HG02973 (cell line): ENCODE measurements around the gene TTC5.
"Not testable (repeated sequence)": the region's sequence is repeated elsewhere in the genome, so short reads cannot be mapped to it uniquely, and the experiment has no call there.

Experiments
- ATAC-seq: cut with Tn5 transposase; IDR thresholded peaks from one replicate; pipeline ENCODE4 v1.9.1; 2021; ENCODE audit warnings: moderate library complexity; ENCODE audit not compliant: unreplicated experiment

TTC5 gene, protein sequence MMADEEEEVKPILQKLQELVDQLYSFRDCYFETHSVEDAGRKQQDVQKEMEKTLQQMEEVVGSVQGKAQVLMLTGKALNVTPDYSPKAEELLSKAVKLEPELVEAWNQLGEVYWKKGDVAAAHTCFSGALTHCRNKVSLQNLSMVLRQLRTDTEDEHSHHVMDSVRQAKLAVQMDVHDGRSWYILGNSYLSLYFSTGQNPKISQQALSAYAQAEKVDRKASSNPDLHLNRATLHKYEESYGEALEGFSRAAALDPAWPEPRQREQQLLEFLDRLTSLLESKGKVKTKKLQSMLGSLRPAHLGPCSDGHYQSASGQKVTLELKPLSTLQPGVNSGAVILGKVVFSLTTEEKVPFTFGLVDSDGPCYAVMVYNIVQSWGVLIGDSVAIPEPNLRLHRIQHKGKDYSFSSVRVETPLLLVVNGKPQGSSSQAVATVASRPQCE

DNA sequence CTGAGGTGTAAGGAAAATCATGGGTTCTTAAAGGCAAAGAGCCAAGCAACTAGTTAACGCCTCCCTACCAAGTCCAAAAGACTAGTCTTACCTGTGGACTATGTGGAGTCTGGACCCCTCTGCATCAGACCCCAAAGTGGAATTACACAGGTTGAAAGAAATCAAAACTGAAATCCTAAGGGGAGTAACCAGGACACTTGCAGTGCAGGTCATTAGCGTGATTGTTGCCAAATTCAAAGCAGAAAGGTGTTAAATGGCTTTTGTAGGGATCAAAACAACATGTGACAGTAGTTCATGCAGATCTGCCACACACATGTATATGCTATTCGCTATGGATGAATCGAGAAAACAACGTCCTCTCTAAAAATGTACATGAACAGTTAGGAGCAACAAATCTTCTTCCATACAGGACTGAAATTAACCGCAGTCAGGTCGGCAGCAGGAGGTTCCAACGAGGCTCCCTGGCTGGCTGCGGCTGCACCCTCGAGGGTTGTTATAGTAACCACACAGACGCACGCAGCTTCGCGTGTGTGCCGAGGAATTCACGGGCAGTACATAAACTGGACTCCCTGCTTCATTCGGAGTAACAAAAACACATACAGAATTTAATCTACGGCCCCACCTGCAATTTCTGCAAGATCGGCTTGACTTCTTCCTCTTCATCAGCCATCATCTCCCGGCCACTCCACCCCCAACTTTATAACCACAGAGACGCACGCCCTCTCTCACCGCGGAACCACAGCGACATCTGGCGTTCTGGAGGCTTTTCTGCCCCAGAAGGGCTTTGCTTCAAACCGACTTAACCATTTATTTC, at the start of gene TTC5:
Gene TTC5, minus strand, starts transcription at position 687 of the 814 bp plus-strand sequence. Its CDS starts 14 bp downstream, at position 673.
- peak; percentile 89 for ATAC-seq

DNA sequence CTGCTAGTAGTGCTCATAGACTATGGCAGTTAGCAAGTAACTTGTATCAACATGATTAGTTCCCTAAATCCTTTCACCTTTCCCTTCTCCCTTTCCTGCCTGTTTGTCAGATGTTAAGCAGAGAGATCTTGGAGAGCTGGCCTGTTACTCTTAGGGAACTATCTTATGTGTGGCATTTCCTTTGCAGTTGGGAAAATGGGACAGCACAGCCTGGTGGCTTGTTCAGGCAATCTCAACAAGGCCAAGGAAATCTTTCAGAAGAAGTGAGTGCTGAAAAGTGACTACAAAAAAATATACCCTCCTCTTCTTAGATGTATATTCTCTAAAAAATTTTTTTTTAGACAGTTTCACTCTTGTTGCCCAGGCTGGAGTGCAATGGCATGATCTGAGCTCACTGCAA, 45.1 kb upstream of the TTC5 start:
- no peak for ATAC-seq

DNA sequence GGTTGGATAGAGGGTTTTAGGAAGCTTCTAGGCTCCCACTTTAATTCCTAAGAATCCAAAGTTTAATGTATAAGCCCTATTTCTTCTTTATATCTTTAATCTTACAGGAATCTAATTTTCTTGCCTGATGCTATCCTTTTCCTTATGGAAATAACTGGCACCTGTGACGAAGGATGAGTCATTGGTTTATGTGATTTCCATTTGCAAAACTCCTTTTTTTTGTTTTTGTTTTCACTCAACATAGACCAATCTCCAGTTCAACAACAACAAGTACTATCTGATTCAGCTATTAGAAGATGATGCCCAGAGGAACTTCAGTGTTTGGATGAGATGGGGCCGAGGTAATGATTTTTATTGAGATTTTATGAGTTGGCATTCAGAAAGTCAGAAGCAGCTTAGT, 44.5 kb upstream of the TTC5 start:
- no peak for ATAC-seq

DNA sequence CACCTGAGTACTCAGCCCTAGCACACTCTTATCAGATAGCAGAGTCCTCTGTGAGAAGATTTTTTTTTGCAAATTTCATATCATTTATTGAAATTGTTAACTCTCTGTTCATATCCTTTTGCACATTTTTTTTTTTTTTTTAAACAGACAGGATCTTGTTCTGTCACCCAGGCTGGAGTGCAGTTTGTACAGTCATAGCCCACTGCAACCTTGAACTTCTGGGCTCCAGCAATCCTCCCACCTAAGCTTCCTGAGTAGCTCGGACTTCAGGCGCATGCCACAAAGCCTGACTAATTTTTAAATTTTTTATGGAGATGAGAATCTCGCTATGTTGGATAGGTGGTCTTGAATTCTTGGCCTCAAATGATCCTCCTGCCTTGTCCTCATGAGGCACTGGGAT, 42.0 kb upstream of the TTC5 start:
- no peak for ATAC-seq

DNA sequence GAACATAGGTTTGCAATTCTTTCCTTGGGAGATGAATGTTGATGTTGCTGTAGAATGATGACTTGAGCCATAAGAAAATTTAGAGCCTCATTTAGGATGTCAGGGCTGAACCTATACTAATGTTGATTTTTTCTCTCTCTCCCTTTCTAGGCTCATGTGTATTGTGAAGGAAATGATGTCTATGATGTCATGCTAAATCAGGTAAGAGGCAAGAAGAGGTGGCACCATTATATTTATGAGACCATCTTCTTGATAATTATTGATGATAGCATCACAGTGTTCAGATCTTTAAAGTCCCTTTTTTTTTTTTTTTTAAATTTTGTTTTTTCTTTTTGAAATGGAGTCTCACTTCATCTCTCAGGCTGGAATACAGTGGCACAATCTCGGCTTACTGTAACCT, 41.0 kb upstream of the TTC5 start:
- no peak for ATAC-seq

DNA sequence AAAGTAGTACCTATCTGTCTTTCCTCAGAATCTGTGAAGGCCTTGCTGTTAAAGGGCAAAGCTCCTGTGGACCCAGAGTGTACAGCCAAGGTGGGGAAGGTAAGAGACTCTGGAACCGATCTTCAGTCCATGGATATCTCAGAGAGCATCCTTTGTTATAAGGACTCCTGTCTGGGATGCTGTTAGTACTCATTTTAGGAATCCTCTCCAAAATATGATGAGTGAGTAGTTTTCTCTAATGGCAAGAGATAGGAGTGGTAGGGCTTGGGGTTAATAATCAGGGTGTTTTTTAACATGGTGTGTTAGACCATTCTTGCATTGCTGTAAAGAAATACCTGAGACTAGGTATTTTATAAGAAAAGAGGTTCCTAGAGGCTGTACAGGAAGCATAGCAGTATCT, 39.6 kb upstream of the TTC5 start:
- ATAC-seq: no peak

DNA sequence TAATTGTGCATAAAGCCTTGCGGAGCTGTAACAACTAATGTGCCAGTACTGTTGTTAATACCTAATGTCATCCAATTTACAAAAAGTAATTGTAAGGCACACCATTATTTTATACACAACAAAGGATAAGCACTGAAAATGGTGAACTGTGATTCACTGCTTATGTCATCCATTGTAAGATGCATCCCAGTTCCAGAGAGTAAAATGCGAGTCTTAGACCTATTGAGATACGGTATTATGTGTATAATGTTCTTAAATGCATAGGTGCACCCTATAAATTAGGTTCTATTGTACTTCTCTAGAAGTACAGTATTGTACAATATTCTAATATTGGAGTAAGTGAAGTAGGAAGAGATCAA, 38.1 kb upstream of the TTC5 start:
- no peak for ATAC-seq

DNA sequence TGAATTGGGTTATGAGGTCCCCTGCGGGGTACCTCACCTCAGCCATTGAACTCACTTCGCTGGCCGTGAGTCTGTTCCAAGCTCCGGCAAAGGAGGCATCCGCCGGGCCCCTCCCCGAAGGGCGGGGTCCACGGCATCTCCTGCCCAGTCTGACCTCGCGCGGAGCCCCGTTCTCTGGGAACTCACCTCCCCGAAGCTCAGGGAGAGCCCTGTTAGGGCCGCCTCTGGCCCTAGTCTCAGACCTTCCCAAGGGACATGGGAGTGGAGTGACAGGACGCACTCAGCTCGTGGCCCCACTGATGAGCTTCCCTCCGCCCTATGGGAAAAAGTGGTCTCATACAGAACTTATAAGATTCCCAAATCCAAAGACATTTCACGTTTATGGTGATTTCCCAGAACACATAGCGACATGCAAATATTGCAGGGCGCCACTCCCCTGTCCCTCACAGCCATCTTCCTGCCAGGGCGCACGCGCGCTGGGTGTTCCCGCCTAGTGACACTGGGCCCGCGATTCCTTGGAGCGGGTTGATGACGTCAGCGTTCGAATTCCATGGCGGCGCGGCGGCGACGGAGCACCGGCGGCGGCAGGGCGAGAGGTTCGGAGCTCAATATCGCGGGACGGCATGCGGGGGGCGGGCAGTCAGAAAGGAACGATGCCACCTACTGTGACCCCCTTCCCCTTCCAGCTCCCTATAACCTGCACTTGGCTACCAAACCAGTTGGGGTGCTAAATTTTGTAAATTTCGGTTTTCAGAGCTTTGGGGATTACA, 37.5 kb upstream of the TTC5 start, which contains the start of gene PARP2:
Gene PARP2, plus strand, starts transcription at position 544 of the 770 bp plus-strand sequence. Its CDS starts 7 bp downstream, at position 551.
- ATAC-seq: peak; percentile 89

DNA sequence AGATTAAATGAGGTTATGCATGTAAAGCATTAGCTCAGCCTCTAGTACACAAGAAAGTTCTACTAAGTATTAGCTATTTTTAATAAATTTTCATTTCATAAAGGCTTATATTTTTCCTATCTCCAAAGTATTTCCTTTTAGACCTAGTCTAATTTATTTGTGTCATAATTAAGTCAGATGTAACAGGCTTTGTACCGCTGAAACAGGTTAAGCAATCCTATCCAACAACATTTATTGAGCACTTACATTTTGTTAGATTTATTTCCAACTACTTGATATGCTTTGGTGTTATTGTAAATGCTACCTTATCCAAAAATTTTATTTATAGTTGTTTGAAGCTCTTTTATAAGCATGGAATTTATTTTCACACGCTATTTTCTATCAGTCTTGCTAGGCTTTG, 35.9 kb upstream of the TTC5 start:
- no peak for ATAC-seq

DNA sequence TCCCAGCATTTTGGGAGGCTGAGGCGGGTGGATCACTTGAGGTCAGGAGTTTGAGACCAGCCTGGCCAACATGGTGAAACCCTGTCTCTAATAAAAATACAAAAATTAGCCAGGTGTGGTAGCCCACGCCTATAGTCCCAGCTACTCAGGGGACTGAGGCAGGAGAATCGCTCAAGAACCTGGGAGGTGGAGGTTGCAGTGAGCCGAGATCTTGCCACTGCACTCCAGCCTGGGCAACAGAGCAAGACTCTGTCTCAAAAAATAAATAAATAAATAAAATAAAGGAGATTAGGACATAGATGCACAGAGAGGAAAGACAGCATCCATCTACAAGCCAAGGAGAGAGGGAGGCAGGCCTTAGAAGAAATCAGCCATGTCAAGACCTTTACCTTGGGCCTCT, 35.3 kb upstream of the TTC5 start:
- not testable (repeated sequence) for ATAC-seq

DNA sequence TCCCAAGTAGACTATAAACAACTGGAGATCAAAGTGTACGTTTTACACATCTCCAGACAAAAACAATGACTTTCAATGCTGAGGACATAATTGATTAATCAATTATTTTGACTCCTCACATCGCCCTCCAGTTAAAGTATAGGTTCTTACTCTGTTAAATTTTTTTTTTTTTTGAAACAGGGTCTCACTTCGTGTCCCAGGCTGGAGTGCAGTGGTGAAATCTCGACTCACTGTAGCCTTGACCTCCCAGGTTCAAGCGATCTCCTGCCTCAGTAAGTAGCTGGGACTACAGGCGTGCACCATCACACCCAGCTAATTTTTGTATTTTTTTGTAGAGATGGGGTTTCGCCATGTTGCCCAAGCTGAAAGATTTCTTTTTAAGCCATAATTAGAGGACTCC, 28.3 kb upstream of the TTC5 start:
- no peak for ATAC-seq

DNA sequence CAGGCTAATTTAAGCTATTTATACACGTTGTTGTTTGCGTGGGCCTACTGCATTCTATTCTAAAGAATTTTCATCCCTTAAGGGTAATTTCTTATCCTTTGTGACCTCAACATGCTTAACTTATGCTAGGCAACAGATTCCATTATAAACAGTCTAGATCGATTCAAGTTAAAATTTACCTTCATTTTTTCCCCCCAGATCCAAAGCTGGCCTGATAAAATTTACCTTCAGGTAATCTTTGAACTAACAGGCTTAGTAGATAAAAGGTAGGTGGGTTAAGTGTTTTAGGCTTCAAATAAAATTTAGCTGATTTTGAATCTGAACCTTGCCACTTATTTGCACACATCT, 27.7 kb upstream of the TTC5 start:
- no peak for ATAC-seq

DNA sequence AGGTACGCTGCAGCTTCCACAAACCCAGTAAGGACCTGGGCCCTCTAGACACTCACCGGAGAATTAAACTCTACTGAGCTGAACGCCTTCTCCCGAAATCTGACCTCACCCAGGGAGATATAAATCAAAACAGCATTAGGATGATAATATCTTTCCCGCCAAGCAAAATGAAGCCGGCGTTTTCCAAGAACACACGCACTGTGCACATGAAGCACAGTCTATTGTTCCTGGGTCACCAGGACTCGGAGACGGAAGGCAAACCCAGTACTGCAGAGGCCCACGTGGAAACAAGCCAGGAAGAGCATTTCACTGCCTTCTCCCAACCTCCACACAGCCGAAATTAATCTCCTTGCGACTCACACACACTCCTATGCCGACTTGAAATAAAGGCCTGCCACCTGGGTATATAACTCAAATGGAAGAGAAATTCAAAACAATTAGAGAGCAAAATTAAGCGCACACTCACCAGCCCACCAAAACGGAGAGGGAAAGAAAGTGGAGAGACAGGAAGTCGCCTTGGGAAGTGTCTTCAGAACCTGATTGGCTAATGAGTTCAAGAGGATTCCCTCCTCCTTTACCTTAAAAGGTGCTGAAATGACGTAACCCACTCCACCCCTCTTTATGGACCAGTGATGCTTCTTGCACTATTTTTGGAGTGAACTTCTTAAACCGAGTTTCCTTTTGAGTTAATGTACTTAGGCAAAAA, 27.2 kb upstream of the TTC5 start, which contains the start of gene CCNB1IP1:
Gene CCNB1IP1, minus strand, starts transcription at position 492 of the 706 bp plus-strand sequence. CDS start 16,756 bp downstream, outside the sequence.
- peak; percentile 97 for ATAC-seq

DNA sequence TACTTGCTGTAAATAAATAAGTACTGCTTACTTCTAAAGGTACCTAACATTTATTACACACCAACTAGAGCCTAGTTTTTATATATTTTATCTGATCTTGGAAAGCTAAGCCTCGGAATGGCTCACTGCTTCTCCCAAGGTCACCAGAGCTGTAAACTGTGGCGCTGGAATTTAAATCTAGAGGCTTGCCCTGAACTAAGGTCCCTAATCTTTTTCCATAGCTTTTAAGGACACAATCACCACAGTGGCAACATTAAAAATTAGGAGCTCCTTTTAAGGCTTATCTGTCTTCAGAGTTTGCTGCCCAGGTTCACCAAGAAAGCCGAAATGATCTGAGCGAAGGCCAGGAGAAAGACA, 26.7 kb upstream of the TTC5 start:
- no peak for ATAC-seq

DNA sequence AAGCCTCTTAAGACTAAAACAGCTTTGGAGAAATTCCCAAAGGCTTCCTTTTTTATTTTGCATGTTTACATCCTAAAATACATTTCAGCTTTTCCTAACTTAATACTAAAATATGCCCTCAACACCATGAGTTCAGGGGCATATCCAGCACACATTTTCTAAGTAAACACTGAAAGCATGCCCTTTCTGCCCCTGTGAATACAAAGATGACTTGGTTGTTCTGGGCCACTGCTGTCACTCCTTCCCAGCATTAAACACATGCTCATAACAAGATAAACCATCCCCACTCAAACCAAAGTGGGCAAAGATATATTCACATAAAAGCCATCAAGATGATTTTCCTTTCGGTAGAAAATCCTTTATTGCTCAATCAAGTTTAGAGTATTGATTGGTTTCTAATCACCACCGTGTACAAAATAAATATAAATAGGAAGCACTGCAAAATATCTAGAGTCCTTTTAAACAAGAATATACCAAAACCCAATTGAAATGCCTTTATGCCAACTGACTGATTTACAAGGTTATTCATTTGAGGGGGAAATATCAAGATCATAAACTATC, 25.4 kb upstream of the TTC5 start:
- ATAC-seq: no peak

DNA sequence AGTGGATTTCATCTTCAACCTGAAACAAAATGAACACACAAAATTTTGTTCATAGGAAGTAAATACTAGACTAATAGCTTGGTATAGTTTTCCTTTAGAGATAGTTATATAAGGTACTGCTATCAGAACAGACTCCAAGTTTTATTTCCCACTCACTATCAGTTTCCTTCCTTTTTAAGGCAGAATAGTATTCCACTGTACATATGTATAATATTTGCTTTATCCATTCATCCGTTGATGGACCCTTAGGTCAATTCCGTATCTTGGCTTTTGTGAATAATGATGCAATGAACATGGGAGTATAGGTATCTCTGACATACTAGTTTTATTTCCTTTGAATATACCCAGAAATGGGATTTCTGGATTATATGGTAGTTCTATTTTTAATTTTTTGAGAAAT, 23.6 kb upstream of the TTC5 start:
- ATAC-seq: no peak

DNA sequence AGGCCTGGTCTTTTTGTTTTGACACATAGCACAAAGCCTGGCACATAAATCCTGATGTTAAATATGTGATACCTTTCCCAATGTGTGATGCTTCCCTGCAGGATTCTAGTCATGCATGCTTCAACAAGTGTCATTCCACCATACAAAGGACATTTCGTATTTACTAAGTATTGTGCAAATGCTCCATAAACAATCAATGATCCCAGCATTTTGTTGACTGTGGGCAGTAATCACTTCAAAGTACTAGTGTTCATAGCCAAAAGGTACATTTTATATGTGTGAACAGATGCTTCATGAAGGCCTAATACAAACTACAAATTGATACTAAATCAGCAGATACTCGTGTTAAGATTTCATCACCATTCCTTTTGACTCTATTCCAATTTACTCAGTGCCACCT, 23.0 kb upstream of the TTC5 start:
- ATAC-seq: no peak

DNA sequence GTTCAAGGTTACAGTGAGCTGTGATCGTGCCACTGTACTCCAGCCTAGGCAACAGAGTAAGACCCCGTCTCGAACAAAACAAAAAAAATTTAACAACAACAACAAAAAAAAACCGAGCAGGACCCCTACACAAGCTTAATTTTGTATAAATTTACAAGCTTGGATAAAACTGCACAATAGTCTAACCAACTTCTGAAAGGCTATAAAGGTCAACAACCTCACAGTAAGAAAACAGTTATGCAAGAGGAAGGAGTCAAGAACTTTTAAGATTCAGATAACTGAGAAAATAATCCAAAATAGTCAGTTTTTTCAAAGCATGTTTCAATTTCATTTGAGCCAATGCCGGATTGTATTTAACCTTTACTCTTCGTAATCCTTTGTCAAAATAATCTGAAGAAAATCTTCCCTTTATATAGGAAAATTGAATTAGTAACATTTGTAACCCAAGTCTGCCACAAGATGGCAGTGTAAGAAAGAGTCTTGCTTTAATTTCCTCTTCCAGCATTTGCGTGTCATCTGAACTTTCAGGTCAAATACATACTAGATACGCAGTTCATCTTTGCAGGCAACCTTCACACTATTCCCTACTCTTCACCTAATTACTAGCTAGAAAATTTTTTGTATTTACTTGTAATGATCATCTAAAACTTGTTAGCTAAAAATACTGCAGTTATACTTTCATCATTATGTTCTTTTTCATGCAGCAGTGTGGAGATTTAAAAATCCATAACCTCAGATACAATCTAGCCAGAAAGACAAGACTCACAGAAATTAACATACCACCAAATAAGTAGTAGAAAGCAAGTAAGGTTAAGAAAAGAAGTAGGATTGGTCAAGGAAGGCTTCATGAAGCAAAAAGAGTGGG, 21.5 kb upstream of the TTC5 start:
- peak; percentile 55 for ATAC-seq

DNA sequence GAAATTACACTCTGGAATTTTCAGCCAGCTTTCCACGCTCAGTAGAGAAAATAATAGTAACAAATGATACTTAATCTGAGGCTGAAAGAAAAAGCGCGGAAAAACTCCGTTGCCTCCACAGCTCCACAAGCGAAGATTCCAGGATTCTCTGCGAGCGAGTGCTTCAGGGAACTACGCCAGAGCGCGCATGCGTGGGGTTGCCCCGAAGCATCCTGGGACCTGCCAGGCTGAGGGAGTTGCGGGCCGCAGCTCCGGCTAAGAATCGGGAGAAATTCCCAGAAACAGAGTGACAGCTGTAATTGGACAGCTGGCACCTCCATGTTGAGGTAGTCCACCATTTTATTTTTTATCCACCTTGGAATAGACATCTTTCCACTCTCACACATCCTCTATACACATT, 12.0 kb upstream of the TTC5 start:
- no peak for ATAC-seq

DNA sequence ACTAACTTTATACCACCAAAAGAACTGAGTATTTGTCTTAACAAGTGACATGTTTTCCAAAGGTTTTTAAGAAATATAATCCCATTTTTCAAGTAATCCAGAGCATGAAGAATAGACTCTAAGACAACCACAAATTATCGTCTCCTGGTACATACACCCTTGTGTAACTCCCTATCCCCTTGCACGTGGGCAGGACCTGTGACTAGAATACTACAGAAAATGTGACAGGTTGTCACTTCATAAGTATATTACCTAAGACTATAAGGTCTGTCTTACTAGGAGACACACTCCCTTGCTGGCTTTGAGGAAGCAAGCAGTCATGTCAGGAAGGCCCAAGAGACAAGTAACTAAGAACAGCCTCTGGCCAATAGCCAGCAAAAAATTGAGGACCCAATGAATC, 8.3 kb upstream of the TTC5 start:
- ATAC-seq: no peak
